Activated CD8-positive, alpha-beta memory T cell treated with anti-CD3 and anti-CD28 coated beads for 24 hours (primary cell): Measurements from ENCODE around the gene LRRC14B.

Source experiments
- DNase-seq: peaks from one replicate; pipeline ENCODE4 v3.0.0-alpha.2; 2020

Gene LRRC14B

DNA sequence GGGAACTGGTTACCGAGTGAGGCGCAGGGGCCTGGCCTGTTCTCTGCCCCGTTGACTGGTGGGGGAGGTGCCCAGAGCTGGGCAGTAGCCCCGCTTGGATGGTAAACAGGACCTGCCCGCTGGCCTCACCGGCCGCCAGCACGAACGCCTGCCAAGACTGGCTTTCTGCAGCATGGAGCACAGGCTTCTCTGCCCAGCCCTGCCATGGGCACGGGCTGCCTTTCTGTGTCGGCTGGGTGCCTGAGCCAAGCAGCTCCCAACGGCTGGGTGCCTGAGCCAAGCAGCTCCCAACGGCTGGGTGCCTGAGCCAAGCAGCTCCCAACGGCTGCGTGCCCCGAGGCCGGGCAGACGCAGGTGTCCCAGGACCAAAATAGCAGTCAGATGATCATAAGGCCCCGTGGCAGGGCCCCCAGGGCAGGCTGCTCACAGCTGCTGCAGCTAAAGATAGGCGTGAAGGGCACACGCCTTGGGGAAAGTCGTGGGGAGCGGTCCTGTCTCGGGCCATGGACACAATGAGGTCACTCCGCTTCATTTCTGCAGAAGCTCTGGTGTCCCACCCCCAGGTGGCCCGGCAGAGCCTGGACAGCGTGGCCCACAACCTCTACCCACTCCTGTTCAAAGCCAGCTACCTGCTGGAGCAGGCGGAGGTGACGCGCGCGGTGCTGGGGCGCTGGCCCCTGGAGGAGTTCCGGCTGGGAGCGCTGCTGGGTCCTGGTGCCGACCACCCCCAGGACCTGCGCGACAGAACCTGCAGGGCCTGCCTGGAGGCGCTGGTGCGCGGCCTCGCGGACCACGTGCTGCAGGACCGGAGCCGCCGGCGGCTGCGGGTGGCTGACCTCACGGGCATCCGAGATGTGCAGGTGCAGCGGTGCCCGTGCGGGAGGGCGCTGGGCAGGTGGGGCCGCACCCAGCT lies at the start of gene LRRC14B:
LRRC14B (plus strand) TSS at position 460 of the 913 bp plus-strand sequence; CDS start at position 504, 44 bp downstream.
- peak; percentile 67 for DNase-seq

DNA sequence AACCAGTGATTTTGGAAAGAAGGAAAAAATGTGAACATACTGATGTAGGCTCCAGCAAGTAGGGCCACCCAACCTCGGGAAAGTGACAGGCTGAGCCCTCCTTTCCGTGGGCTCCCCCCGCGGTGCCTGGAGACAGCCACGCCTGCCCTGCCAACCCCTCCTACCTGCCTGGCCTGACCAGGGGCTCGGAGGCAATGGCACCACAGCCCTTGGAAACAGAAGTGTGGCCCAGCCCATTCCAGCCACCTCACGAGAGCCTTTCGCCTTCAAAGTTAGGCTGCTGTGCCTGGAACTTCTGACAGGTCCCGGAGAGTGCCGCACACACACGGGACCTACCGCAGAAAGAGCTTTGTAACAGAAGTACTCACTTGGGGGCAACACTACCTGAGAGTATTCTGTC lies 49.5 kb upstream of the LRRC14B start:
- no peak for DNase-seq

DNA sequence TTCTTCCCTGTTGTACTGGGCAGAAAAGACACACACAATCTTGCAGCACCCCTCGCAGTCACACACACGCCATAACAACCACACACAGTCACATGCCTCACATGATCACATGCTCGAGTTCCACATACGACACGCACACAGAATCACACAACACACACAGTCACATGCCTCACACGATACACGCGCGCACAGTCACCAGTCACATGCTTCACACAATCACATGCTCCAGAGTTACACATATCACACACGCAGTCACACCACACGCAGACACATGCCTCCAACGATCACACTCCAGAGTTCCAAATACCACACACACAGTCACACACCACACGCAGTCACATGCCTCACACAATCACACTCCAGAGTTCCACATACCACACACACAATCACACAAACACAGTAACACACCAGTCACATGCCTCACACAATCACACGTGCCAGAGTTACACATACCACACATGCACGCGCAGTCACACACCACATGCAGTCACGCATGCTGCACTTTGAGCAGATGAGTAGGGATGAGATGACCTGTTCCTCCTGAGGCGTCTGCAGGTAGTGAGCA lies 49.0 kb upstream of the LRRC14B start:
- DNase-seq: no peak

DNA sequence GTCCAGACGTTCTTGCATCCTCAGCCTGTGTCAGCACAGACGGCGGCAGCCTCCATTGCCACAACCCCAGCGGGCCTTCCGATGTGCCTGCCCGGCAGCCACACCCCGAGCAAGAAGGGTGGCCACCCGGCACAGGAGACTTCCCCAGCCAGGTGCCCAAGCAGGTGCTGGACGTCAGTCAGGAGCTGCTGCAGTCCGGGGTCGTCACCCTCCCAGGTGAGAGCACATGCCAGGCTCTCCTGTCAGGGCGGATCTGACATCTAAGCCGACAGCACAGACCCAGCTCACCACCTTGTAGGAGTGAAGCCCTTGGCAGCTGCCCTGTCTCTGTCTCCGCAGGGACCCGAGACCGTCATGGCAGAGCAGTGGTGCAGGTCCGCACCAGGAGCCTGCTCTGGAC lies 48.3 kb upstream of the LRRC14B start:
- no peak for DNase-seq

DNA sequence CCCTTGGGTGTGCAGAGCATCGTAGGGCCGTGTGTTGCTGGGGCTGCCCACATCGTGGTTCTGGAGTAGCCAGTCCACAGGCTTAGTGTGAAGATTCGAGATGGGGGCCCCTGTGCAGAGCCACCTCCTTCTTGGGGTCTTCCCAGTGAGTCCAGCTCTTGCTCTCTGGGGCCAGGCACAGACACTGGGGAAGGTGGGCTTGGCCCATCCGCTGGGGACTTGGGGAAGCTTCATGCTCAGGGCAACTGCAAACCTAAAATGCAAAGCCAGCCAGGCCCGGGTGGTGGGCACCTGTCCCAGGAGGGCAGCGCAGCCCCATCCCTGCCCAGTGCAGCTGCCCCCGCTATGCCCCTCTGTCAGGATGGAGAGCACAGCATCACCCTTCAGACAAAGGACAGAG lies 46.4 kb upstream of the LRRC14B start:
- no peak for DNase-seq

DNA sequence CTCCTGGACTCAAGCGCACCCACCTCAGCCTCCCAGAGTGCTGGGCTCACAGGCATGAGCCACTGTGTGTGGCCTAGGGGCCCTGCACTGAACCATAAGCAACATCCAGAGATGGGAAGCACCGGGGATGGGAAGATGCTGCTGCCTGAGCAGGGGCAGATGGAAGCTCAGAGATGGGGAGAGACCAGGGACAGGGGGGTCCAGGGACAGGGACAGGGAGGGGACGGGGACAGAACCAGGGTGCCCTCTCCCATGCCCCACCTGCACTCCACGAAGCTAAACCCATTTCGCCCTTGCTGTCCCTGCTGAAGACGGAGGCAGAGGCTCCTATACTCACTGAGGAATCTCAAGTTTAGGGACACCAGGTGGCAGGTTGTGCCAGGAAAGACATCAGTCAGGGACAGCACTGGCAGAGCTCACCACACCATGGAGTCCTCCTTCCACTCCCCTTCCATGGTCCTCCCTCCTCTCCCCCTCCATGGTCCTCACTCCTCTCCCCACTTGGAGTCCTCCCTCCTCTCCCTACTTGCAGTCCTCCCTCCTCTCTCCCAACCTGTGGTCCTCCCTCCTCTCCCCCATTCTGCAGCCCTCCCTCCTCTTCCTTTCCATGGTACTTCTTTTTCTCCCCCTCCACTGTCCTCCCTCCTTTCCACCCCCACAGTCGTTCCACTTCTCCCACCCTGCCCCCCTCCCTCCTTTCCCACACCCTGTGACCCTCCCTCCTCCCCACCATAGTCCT lies 45.5 kb upstream of the LRRC14B start:
- DNase-seq: no peak

DNA sequence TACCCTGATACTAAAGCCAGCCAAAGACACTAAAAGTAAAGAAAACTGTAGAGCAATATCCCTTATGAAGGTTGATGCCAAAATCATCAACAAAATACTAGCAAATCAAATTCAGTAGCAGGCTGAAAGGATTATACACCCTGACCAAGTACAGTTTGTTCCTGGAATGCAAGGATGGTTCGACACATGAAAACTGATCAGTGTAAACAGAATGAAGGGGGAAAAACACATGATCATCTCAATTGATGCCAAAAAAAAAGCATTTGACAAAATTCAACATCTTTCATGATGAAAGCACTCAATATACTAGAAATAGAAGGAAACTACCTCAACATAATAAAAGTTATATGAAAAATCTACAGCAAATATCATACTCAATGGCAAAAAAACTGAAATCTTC lies 43.5 kb upstream of the LRRC14B start:
- DNase-seq: no peak

DNA sequence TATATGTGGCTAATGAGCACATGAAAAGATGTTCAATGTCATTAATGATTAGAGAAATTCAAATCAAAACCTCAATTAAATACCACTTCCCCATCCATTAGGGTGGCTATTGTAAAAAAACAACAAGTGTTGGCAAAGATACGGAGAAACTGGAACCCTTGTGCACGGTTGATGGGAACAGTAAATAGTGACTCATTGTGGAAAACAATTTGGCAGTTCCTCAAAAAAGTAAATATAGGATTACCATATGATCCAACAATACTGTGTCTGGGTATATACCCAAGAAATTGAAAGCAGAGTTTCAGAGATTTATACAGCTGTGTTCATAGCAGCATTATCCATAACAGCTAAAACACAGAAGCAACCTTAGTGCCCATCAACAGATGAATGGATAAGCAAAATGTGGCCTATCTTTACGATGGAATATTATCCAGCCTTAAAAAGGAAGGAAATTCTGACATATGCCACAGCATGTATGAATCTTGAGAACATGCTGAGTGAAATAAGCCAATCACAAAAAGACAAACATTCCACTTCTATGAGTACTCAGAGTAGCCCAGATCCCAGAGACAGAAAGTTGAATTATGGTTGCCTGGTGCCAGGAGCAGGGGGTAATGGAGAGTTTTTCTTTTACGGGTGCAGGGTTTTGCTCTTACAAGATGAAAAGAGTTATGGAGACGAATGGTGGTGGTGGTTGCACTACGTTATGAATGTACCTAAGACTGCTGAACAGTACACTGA lies 41.4 kb upstream of the LRRC14B start:
- DNase-seq: no peak

DNA sequence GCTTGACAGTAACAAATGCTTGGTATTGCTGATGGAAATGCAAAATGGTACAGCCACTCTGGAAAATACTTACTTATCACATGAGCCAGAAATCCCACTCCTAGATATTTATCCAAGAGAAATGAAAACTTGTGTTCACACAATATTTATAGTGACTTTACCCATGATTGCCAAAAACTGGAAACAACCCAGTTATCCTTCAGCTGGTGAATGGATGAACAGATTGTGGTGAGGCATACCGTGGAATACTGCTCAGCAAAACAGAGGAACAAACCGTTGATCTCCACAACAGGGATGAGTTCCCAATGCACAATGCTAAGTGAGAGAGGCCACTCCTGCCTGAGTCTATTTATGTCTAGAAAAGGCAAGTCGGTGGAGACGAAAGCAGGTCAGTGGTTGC lies 40.5 kb upstream of the LRRC14B start:
- no peak for DNase-seq

DNA sequence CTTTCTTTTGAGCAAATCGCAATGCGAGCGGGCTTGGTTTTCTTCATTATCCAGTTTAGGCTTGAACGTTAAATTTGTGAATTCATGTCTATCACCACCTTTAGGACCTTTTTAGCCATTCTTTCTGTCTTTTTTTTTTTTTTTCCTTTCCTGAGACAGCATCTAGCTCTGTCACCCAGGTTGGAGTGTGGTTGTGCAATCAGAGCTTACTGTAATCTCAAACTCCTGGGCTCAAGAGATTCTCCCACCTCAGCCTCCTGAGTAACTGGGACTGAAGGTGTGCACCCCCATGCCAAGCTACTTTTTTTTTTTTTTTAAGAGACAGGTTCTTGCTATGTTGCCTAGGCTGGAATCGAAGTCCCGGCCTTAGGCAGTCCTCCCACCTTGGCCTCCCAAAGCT lies 39.2 kb upstream of the LRRC14B start:
- no peak for DNase-seq

DNA sequence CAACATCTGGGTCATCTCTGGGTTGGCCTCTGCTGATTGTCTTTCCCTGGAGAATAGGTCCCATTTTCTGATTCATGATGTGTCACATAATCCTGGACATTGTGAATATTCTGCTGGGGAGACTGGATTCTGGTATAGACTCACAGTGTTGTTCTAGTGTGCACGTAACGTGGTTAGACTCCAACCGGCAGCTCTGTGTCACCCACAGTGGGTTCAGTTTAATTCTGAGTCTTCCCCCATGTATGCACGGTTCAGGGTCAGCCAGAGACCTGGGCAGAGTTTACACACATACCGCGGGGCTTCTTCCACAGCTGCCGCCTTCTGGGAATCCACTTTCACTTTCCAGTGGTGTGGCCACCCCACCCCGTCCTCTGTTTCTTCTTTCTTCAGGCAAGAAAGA lies 38.0 kb upstream of the LRRC14B start:
- DNase-seq: no peak

DNA sequence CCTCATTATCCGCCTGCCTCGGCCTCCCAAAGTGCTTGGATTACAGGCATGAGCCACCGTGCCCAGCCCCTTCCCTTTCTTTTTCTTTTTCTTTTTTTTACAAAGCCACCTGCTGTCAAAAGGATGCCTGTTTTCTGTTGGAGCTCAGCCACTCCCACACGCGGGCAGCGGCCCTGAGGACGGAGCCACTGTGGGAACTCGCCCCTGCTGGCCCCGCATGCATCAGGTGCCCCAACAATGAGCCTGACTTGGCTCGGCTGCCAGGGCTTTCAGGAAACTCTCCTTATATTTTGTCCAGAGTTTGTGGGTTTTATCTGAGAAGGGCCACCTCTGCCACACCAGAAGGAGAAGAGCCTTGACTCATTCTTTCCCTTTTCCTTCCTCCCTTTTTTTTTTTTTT lies 37.1 kb upstream of the LRRC14B start:
- no peak for DNase-seq

DNA sequence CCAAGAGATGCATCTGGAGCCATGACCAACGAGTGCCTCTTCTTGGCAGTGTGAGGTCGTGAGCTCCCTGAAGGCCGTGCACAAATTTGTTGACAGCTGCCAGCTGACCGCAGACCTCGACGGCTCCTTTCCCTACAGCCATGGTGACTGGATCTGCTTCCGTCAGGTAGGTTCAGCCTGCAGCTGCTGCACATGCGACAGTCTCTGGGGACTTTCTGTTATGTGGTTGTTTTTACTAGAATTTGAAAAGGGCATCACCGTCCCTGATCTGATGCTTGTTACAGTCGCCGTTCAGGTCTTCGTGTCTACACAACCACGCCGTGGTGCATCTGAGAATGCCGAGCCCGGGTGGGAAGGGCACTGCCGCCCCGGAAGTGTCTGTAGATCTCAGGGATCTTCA lies 36.5 kb upstream of the LRRC14B start:
- DNase-seq: no peak

DNA sequence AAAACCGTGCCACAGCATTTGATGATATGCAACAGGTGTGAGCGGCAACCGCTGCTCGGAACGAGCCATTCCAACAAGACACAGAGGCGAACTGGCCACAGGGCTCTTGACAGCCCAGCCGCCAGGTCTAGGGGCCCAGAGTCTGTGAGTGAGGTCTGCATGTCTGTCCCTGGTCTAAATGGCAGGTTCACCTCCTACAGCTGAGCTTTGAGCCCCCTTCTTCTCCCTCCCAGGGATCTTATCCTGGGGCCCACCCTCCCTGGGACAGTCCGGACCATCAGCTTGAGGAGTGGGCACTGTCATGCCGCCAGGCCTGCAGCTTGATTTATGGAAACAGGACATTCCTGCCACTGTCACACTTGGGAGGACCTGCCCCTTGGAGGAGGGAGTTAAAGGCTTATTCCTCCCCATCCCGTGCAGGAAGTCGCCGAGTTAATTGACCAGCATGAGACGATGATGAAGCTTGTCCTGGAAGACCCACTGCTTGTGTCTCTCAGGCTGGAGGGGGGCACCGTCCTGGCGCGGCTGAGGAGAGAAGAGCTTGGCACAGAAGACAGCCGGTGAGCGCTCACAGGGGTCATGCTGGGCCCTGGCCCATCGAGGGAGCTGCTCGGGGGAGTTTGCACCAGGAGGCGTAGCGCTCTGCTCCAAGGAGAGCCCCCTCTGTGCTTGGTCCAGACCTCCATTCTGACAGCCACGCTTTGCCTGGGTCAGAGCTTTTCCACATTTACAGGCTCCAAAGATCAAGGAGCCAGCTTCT lies 35.5 kb upstream of the LRRC14B start:
- no peak for DNase-seq

DNA sequence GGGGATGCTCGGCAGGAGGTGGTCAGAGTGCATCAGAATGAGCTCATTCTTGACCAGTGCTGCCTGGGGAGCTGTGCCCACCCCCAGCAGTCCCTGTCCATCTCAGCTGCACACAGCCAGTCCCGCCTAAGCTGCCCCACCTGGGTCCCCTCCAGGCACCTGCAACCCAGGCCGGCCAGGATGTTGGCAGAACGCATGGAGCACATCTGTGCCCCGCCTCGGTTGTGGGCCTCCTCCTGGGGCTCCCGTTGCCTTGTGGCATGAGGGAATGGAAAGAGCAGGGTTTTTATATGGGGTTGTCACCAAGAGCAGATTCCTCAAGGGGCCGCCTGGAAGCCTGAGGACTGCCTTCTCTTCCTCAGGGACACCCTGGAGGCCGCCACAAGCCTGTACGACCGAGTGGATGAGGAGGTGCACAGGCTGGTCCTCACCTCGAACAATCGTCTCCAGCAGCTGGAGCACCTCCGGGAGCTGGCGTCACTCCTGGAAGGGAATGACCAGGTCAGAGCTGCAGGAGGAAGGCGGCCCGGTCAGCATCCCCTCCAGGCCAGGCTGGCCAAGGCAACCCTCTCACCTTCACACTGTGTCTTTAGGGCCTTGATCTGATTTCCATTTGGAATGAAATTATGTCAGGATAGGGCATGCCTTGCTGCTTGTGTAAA lies 34.8 kb upstream of the LRRC14B start:
- no peak for DNase-seq

DNA sequence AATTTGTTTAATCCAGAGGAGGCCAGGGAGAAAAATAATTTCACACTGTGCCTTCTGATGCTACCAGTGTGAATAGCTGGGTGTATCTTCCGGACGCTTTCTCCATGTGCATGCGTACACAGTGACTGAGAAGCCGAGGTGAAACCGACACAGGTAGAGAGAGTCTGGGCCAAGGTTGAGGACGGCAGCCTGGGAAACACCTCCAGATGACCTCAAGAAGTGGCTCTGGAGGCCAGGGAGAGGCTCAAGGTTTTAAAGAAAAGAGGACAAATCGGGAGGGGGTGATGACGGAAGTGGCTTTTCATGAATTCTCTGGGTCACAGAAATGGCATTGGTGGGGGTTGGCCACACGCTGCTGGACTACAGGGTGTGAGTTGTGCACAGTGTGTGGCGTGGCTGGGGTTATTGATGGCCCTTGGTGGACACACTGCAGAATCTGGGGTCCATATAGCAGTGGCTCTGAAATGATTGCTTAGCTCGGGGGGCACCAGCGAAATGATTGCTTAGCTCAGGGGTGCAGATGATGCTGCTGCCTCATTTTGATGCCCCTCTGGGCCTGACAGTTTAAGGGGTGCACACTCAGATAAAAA lies 34.1 kb upstream of the LRRC14B start:
- peak; percentile 30 for DNase-seq

DNA sequence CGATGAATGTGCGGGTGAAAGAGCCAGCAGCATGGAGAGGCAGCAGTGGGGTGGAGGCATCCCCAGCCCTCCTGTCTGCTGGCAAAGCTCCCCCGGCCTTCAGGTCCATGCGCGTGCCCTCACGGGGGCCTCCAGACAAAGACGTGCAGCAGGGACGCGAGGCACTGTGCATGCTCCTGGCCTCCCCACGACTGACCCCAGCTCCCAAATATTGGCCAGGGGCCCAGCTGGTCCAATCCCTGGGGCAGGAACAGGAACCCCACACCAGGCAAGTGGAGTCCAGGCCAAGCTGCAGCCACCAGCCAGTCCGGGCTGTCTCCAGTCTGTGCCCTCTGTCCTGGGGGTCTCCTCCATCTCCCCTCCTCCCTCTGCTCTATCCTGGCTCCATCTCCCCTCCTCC lies 33.5 kb upstream of the LRRC14B start:
- peak; percentile 32 for DNase-seq

DNA sequence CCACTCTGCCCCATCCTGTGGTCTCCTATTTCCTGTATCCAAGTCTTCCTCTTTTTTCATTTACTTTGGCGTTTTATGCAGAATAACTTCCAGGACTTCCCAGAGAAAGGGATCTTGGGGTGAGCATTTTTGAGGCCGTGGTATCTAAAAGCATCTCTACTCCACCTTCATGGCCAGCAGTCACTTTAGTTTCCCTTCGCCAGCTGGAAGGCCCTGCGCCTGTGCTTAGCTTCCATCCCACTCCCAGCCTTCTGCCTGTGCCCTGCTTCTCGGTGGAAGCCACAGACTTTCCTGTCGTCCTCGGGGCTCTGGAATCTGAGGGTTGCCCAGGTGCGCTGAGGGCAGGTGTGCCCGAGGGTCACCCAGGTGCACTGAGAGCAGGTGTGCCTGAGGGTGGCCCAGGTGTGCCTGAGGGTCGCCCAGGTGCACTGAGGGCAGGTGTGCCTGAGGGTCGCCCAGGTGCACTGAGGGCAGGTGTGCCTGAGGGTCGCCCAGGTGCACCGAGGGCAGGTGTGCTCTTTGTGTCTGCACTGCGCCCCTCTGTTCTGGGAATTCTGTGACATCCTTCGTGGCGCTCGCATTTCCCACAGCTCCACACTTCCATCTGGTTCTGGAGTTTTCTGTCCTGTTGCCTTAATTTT lies 32.4 kb upstream of the LRRC14B start:
- no peak for DNase-seq

DNA sequence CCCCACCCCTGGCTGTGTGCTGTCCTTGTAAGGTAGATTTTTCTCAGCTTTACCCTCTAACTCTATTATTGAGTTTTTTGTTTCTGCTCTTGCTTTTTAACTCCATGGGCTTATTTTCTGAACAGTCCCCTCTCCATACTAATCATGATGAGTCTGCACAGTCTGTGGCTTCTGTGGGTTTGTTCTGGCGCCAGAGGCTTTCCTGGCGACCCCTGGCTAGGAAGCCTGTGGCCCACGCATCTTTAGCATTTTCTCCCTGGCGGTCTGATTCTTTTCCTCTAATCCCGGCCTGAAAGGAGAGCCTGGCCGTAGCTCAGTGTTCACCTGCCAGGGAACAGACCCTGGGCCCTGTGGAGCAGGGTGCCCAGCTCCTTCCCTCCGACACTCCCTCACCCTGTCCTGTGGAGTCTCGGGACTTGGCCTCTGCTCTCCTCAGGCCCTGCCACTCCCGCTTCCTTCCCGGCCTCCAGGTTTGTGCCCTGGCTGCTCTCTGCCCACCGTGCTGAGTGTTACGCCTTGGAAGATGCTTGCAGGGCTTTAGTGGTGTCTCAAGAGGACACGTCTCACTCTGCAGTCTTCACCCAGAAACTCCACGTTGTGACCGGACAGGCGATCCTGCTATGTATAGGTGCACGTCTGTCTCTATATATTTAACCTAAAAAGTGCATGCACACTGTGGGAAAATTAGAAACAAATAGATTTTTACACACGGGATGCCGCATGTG lies 31.7 kb upstream of the LRRC14B start:
- no peak for DNase-seq

DNA sequence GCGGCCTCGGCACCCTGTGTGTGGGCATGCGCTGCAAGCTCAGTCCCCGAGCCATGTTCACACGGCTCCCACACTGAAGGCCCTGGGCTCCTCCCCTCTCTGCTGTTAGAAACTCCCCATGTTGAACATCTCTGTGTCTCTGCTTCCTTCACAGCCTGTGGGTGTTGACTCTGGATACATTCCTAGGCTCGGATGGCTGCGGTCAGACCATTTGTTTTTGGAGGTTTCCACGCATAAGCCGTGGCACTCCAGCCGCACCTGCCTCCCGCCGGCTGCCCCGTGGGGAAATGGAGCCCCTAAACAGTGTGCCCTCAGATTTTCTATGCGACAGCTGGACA lies 31.2 kb upstream of the LRRC14B start:
- no peak for DNase-seq
